ENCODE measurements around the gene APRT.

APRT gene

GRCh38 chr16:88821168-88821850 lies 9.6 kb upstream of the APRT start:
- DNase-seq = no peak

GRCh38 chr16:88820385-88821025 lies 8.8 kb upstream of the APRT start:
- DNase-seq = no peak

- DNase-seq = no peak
These were observed 7.4 kb upstream of the APRT start for GRCh38 chr16:88819126-88819525.

GRCh38 chr16:88818575-88818874 lies 6.8 kb upstream of the APRT start:
- DNase-seq = no peak

- DNase-seq = no peak
These were observed 6.3 kb upstream of the APRT start for GRCh38 chr16:88817785-88818574.

- DNase-seq = no peak
These were observed 5.2 kb upstream of the APRT start for GRCh38 chr16:88816736-88817535.

GRCh38 chr16:88815901-88816589 lies 4.3 kb upstream of the APRT start:
- DNase-seq = peak; percentile 26

GRCh38 chr16:88815227-88815626 lies 3.5 kb upstream of the APRT start:
- no peak for DNase-seq

- no peak for DNase-seq
These were observed 2.4 kb upstream of the APRT start for GRCh38 chr16:88814144-88814502.

GRCh38 chr16:88813269-88814143 lies 1.8 kb upstream of the APRT start:
- DNase-seq = no peak

- DNase-seq = no peak
These were observed 963 bp upstream of the APRT start for GRCh38 chr16:88812513-88813268.

- DNase-seq = peak; percentile 68
These were observed 588 bp downstream of the APRT start for GRCh38 chr16:88810912-88811768.

- DNase-seq = no peak
These were observed 1.4 kb downstream of the APRT start for GRCh38 chr16:88810166-88810911.

- DNase-seq = no peak
These were observed 2.0 kb downstream of the APRT start for GRCh38 chr16:88809676-88810165.

GRCh38 chr16:88809068-88809675 lies 2.6 kb downstream of the APRT start:
- DNase-seq = no peak

GRCh38 chr16:88807626-88808453 lies 3.9 kb downstream of the APRT start:
- DNase-seq = no peak

GRCh38 chr16:88807142-88807625 lies 4.5 kb downstream of the APRT start:
- no peak for DNase-seq
